ENCODE results near the gene ANKS3.

Gene ANKS3

GRCh38 chr16:4664538-4665418 lies 69.3 kb downstream of the ANKS3 start:
- DNase-seq (ENCODE audit: low read depth), result no peak
- TF ChIP-seq, protein P1, sequence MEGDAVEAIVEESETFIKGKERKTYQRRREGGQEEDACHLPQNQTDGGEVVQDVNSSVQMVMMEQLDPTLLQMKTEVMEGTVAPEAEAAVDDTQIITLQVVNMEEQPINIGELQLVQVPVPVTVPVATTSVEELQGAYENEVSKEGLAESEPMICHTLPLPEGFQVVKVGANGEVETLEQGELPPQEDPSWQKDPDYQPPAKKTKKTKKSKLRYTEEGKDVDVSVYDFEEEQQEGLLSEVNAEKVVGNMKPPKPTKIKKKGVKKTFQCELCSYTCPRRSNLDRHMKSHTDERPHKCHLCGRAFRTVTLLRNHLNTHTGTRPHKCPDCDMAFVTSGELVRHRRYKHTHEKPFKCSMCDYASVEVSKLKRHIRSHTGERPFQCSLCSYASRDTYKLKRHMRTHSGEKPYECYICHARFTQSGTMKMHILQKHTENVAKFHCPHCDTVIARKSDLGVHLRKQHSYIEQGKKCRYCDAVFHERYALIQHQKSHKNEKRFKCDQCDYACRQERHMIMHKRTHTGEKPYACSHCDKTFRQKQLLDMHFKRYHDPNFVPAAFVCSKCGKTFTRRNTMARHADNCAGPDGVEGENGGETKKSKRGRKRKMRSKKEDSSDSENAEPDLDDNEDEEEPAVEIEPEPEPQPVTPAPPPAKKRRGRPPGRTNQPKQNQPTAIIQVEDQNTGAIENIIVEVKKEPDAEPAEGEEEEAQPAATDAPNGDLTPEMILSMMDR (conservative IDR thresholded peaks at IDR 0.05; ENCODE audit: low read length), result no peak
- H3K4me3 ChIP-seq (ENCODE audit: low read length), result no peak overlapping the region

DNA sequence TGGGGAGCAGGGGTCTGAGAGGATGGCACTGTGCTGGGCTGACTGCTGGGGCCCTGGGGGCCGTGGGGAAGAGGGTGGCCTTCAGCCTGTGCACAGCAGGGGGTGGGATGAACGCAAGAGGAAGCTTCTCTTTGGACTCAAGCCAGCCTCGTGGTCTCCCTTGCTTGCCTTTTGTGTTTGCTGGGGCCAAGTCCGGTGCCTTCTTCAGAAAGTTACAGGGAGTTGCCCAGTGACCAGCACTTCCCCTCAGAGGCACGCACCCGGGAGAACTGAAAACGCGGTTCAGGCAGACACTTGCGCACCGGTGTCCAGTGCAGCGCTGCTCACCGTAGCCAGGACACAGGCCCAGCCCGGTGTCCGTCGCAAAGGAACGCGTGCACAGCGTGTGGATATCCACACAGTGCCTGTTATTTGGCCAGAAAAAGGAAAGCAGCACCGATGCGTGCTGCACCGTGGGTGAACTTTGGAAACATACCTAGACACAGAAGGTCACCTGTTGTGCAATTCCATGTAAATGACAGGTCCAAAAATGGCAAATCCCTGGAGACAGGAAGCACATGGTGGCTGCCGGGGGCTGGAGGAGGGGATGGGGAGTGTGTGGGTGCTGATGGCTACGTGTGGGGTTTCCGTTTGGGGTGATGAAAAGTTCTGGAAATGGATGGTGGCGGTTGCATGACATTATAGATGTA lies 70.2 kb downstream of the ANKS3 start:
- H3K4me3 ChIP-seq (ENCODE audit: low read length), result no peak overlapping the region
- DNase-seq (ENCODE audit: low read depth), result no peak
- TF ChIP-seq, protein P1 (conservative IDR thresholded peaks at IDR 0.05; ENCODE audit: low read length), result no peak

- TF ChIP-seq, protein P1 (conservative IDR thresholded peaks at IDR 0.05; ENCODE audit: low read length), result no peak
- H3K4me3 ChIP-seq (ENCODE audit: low read length), result no peak overlapping the region
- DNase-seq (ENCODE audit: low read depth), result no peak
Observed at GRCh38 chr16:4663465-4663776, 70.7 kb downstream of the ANKS3 start.

GRCh38 chr16:4661661-4662060 lies 72.4 kb downstream of the ANKS3 start:
- peak; percentile 11 for DNase-seq (ENCODE audit: low read depth)
- TF ChIP-seq, protein P1 (conservative IDR thresholded peaks at IDR 0.05; ENCODE audit: low read length), result no peak
- H3K4me3 ChIP-seq (ENCODE audit: low read length), result no peak overlapping the region

- DNase-seq (ENCODE audit: low read depth), result peak; percentile 31
- H3K4me3 ChIP-seq (ENCODE audit: low read length), result no peak overlapping the region
- TF ChIP-seq, protein P1 (conservative IDR thresholded peaks at IDR 0.05; ENCODE audit: low read length), result no peak
Observed at GRCh38 chr16:4660454-4661007, 73.5 kb downstream of the ANKS3 start.

GRCh38 chr16:4659363-4660353 lies 74.4 kb downstream of the ANKS3 start:
- no peak for DNase-seq (ENCODE audit: low read depth)
- TF ChIP-seq, protein P1 (conservative IDR thresholded peaks at IDR 0.05; ENCODE audit: low read length), result no peak
- no peak overlapping the region for H3K4me3 ChIP-seq (ENCODE audit: low read length)

Data from AG10803 (cell line).